ENCODE results near the gene PDE1A. TPM values are rescaled to one million over a fixed set of nuclear protein-coding genes. Genes with fewer than 3 reads are reported as not detected.

PDE1A gene
- total RNA-seq, 4 donors from 2014 or later: 2.3 to 8.1 (median 2.9) TPM

DNA sequence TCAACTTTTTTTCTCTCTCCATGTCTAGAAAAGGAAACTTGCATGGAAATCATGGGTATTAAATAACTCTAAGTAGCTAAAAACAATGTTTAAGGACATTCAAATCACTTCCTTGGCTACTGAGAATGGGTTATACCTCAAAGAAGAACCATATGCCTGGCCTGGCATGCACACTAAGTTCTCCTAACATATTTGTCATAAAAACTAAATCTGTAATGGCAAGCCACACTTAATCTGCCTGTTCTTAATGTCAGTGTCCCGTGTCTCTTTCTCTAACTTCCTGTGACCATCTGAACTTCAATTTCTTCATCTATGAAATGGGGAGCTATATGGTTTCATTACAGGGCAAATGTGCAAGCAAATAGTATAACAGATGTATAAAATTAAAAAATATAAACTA, 11.1 kb downstream of the PDE1A start:
- WGBS: 68% methylated on average over 1 of the region's 1 CpG
- no peaks in the 10 kb centered on the region for H3K9me3 ChIP-seq
- no peak overlapping the region for H3K27ac ChIP-seq
- H3K4me3 ChIP-seq: no peak overlapping the region
- no peak for DNase-seq (ENCODE audit: low spot score in 2 of 2)
- no peaks in the 10 kb centered on the region for H3K4me1 ChIP-seq
- H3K36me3 ChIP-seq: no peaks in the 10 kb centered on the region
- TF ChIP-seq, protein P1, sequence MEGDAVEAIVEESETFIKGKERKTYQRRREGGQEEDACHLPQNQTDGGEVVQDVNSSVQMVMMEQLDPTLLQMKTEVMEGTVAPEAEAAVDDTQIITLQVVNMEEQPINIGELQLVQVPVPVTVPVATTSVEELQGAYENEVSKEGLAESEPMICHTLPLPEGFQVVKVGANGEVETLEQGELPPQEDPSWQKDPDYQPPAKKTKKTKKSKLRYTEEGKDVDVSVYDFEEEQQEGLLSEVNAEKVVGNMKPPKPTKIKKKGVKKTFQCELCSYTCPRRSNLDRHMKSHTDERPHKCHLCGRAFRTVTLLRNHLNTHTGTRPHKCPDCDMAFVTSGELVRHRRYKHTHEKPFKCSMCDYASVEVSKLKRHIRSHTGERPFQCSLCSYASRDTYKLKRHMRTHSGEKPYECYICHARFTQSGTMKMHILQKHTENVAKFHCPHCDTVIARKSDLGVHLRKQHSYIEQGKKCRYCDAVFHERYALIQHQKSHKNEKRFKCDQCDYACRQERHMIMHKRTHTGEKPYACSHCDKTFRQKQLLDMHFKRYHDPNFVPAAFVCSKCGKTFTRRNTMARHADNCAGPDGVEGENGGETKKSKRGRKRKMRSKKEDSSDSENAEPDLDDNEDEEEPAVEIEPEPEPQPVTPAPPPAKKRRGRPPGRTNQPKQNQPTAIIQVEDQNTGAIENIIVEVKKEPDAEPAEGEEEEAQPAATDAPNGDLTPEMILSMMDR (IDR thresholded peaks at IDR 0.05): no peak
- TF ChIP-seq POLR2AphosphoS5 (IDR thresholded peaks at IDR 0.05): no peak
- no peaks in the 10 kb centered on the region for H3K27me3 ChIP-seq

DNA sequence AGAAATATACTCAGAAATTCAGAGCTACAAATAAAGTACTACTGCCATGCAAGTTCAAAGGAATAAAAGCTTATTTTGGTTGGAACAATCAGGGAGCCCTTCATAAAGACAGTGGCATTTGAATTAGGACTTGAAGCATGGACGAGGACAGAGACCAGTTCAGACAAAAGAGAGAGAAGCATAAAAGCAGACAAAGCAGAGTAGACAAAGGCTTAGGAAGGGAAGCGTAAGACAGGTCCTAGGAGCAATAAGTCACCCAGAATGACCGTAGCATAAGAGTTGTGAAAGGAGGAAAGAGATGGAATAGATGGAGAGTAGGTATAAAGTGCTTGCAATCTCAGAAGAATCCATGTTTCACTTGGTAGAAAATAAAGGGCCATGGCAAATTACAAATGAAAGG, 14.0 kb downstream of the PDE1A start:
- Histone ChIP-seq H3K4me1 (no peaks in the 10 kb centered on the region), H3K9me3 (no peaks in the 10 kb centered on the region), H3K4me3 (no peak overlapping the region), H3K36me3 (no peaks in the 10 kb centered on the region), H3K27me3 (no peaks in the 10 kb centered on the region), H3K27ac (no peak overlapping the region)
- WGBS: 79% methylated on average over 3 of the region's 3 CpGs
- no peak for DNase-seq (ENCODE audit: low spot score in 2 of 2)
- TF ChIP-seq EP300 (IDR thresholded peaks at IDR 0.05) (no peak), POLR2A (IDR thresholded peaks at IDR 0.05) (no peak), POLR2AphosphoS5 (IDR thresholded peaks at IDR 0.05) (no peak)
- TF ChIP-seq, protein P1 (IDR thresholded peaks at IDR 0.05): no peak

DNA sequence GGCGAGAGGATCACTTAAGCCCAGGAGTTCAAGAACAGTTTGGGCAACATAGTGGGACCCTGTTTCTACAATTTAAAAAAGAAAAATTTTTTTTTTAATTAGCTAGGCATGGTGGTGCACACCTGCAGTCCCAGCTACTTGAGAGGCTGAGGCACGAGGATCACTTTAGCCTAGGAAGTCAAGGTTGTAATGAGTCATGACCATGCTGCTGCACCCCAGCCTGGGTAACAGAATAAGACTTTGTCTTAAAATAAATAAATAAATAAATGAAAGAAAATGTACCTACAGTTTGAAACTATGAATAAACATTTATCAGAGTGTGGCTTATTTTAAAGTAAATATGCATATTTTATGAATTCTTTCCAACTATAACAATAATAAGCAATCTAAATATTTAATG, 16.7 kb downstream of the PDE1A start:
- TF ChIP-seq, protein P1 (IDR thresholded peaks at IDR 0.05): no peak
- TF ChIP-seq POLR2A (IDR thresholded peaks at IDR 0.05): no peak
- TF ChIP-seq POLR2AphosphoS5 (IDR thresholded peaks at IDR 0.05): no peak
- no peak for TF ChIP-seq EP300 (IDR thresholded peaks at IDR 0.05)
- Histone ChIP-seq H3K4me1 (no peaks in the 10 kb centered on the region), H3K27me3 (no peaks in the 10 kb centered on the region), H3K27ac (no peak overlapping the region), H3K4me3 (no peak overlapping the region), H3K9me3 (no peaks in the 10 kb centered on the region), H3K36me3 (no peaks in the 10 kb centered on the region)
- no peak for DNase-seq (ENCODE audit: low spot score in 2 of 2)
- WGBS: 93% methylated on average over 2 of the region's 2 CpGs

- H3K27me3 ChIP-seq: no peaks in the 10 kb centered on the region
- 27% methylated on average over 1 of the region's 1 CpG for WGBS
- no peaks in the 10 kb centered on the region for H3K9me3 ChIP-seq
- no peak for DNase-seq (ENCODE audit: low spot score in 2 of 2)
- H3K4me1 ChIP-seq: no peaks in the 10 kb centered on the region
- TF ChIP-seq POLR2AphosphoS5 (IDR thresholded peaks at IDR 0.05) (no peak), EP300 (IDR thresholded peaks at IDR 0.05) (no peak)
- TF ChIP-seq, protein P1 (IDR thresholded peaks at IDR 0.05): no peak
- H3K4me3 ChIP-seq: no peak overlapping the region
- H3K36me3 ChIP-seq: no peaks in the 10 kb centered on the region
- no peak overlapping the region for H3K27ac ChIP-seq
These were observed 20.6 kb downstream of the PDE1A start for GRCh38 chr2:182406221-182406620.

DNA sequence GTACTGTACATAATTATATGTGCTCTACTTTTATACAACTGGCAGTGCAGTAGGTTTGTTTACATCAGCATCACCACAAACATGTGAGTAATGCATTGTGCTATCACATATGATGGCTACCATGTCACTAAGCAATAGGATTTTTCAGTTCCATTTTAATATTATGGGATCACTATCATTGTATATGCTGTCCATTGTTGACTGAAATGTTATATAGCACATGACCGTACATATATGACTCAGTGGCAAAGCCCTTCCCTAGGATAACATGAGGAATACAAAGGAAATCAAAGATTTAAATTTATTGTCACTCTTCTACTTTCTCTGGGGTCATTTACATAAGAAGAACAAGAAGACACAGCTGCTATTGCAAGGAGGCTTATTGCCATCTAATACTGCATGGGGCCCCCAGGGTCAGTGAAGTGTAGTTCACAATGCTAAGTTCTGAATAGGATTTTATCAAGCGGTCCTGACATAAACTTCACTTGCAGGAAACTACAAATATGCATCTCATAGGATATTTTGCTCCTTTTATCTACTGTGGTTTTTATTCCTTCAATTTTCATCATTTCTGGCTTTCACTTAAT, 21.8 kb downstream of the PDE1A start:
- TF ChIP-seq POLR2AphosphoS5 (IDR thresholded peaks at IDR 0.05): no peak
- TF ChIP-seq POLR2A (IDR thresholded peaks at IDR 0.05): no peak
- TF ChIP-seq, protein P1 (IDR thresholded peaks at IDR 0.05): no peak
- no peak for TF ChIP-seq EP300 (IDR thresholded peaks at IDR 0.05)
- 89% methylated on average over 2 of the region's 2 CpGs for WGBS

More for the DNA sequence above, 21.8 kb downstream of the PDE1A start:
- no peak for DNase-seq (ENCODE audit: low spot score in 2 of 2)
- H3K4me3 ChIP-seq: no peak overlapping the region
- H3K9me3 ChIP-seq: no peaks in the 10 kb centered on the region
- H3K4me1 ChIP-seq: no peaks in the 10 kb centered on the region
- H3K36me3 ChIP-seq: no peaks in the 10 kb centered on the region
- no peaks in the 10 kb centered on the region for H3K27me3 ChIP-seq
- no peak overlapping the region for H3K27ac ChIP-seq

Measured in suprapubic skin (tissue), 4 donors.